OCI-LY3 (cell line): ENCODE data around the gene FBXW4.

Experiments used
- EZH2phosphoT487 ChIP-seq: fragments of 200-600 bp; shearing (Covaris generic); IDR thresholded peaks from 2 replicates; pipeline ENCODE4 v1.6.1; 2018; ENCODE audit warnings: antibody characterized with exemption, mixed run types, low read depth
- TF ChIP-seq, protein P1 (sequence below): fragments of 200-600, 300-600 bp; sonication (generic); IDR thresholded peaks from 2 replicates; pipeline ENCODE4 v1.5.1; 2014; ENCODE audit warnings: antibody characterized with exemption, low read length, low read depth

DNA sequence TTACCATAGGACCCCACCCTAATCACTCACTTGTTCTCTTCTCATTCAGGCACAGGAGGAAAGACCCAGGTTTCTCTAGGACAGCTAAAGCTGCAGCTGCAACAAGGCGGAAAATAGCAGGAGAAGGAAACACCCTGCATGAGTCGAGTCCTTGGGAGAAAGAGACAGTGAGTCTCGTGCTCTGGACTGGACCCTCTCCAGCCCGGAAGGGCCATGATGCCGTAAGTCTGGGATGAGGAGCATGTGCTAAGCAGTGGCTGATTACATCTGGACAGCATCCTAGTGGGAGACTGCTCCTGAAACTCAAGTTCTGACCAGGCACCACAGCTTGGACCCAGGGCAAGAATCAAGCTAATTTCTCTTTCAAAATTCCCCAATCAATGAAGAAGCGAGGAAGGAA, 39.4 kb downstream of the FBXW4 start:
- TF ChIP-seq, protein P1, sequence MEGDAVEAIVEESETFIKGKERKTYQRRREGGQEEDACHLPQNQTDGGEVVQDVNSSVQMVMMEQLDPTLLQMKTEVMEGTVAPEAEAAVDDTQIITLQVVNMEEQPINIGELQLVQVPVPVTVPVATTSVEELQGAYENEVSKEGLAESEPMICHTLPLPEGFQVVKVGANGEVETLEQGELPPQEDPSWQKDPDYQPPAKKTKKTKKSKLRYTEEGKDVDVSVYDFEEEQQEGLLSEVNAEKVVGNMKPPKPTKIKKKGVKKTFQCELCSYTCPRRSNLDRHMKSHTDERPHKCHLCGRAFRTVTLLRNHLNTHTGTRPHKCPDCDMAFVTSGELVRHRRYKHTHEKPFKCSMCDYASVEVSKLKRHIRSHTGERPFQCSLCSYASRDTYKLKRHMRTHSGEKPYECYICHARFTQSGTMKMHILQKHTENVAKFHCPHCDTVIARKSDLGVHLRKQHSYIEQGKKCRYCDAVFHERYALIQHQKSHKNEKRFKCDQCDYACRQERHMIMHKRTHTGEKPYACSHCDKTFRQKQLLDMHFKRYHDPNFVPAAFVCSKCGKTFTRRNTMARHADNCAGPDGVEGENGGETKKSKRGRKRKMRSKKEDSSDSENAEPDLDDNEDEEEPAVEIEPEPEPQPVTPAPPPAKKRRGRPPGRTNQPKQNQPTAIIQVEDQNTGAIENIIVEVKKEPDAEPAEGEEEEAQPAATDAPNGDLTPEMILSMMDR: no peak
- no peak for TF ChIP-seq EZH2phosphoT487
